ENCODE measurements around the gene TUBA1B. TPM values are rescaled to one million over a fixed set of nuclear protein-coding genes. Genes with fewer than 3 reads are reported as not detected.

The TUBA1B gene
- total RNA-seq, 2 experiments from 2014 or later, result 2,079 to 3,539 TPM

GRCh38 chr12:49086116-49086515, 45.1 kb downstream of the TUBA1B start:
- BruUV-seq (replicated peaks), result no TSS peak
- intact Hi-C loops (cut with micrococcal nuclease; ENCODE audit: unreplicated experiment), result no loop called here
- H3K9me3 ChIP-seq (ENCODE audit: low read length), result no peaks in the 10 kb centered on the region
- no peak overlapping the region for H3K4me3 ChIP-seq (ENCODE audit: low read depth, low read length, poor library complexity, severe bottlenecking)
- no peak for DNase-seq (ENCODE audit: low spot score)
- no peaks in the 10 kb centered on the region for H3K9me2 ChIP-seq (ENCODE audit: insufficient read depth, low read length)
- H2AFZ ChIP-seq (ENCODE audit: low read length), result no peak overlapping the region
- H3K27ac ChIP-seq (ENCODE audit: low read depth, low read length, poor library complexity, severe bottlenecking), result no peak overlapping the region
- no peaks in the 10 kb centered on the region for H3K79me2 ChIP-seq (ENCODE audit: insufficient read depth, low read depth, low read length)
- POLR2A ChIA-PET, result interaction anchor here (0.6 to 1.1 kb wide), 2 partner anchors 15 to 20 kb away, joined by 3 read pairs; no protein-coding TSS in a partner anchor
- TF ChIP-seq EZH2phosphoT487 (IDR thresholded peaks at IDR 0.05; ENCODE audit: borderline replicate concordance, low read depth, low read length), result no peak
- no peak for TF ChIP-seq CTCF (conservative IDR thresholded peaks at IDR 0.05; ENCODE audit: low read length)
- peaks cover 12% of the 10 kb centered on the region for H3K4me1 ChIP-seq (ENCODE audit: insufficient read depth, low read length, poor library complexity, severe bottlenecking)
- H3K4me2 ChIP-seq (ENCODE audit: low read length), result no peak overlapping the region
- CTCF ChIA-PET (ENCODE audit: unreplicated experiment), result no interaction called here
- H4K20me1 ChIP-seq (ENCODE audit: insufficient read depth, low read length), result no peaks in the 10 kb centered on the region
- H3K36me3 ChIP-seq (ENCODE audit: insufficient read depth, low read length), result no peaks in the 10 kb centered on the region

GRCh38 chr12:49084438-49084837, 46.8 kb downstream of the TUBA1B start:
- Histone ChIP-seq H3K36me3 (ENCODE audit: insufficient read depth, low read length) (no peaks in the 10 kb centered on the region), H3K27ac (ENCODE audit: low read depth, low read length, poor library complexity, severe bottlenecking) (no peak overlapping the region), H3K9me3 (ENCODE audit: low read length) (no peaks in the 10 kb centered on the region), H3K4me1 (ENCODE audit: insufficient read depth, low read length, poor library complexity, severe bottlenecking) (peaks cover 9% of the 10 kb centered on the region), H3K4me3 (ENCODE audit: low read depth, low read length, poor library complexity, severe bottlenecking) (no peak overlapping the region), H3K79me2 (ENCODE audit: insufficient read depth, low read depth, low read length) (no peaks in the 10 kb centered on the region), H3K9me2 (ENCODE audit: insufficient read depth, low read length) (no peaks in the 10 kb centered on the region), H3K4me2 (ENCODE audit: low read length) (no peak overlapping the region), H4K20me1 (ENCODE audit: insufficient read depth, low read length) (no peaks in the 10 kb centered on the region), H2AFZ (ENCODE audit: low read length) (no peak overlapping the region)
- TF ChIP-seq EZH2phosphoT487 (IDR thresholded peaks at IDR 0.05; ENCODE audit: borderline replicate concordance, low read depth, low read length), result no peak
- no peak for TF ChIP-seq CTCF (conservative IDR thresholded peaks at IDR 0.05; ENCODE audit: low read length)
- no TSS peak for BruUV-seq (replicated peaks)
- ChIA-PET CTCF (ENCODE audit: unreplicated experiment) (no interaction called here), POLR2A (interaction anchor here (0.6 to 1.7 kb wide), 3 partner anchors 14 to 47 kb away, joined by 3 to 6 read pairs (median 4); partner anchors contain the start of gene RHEBL1)
- no peak for DNase-seq (ENCODE audit: low spot score)
- intact Hi-C loops (cut with micrococcal nuclease; ENCODE audit: unreplicated experiment), result no loop called here

GRCh38 chr12:49079793-49080192, 51.4 kb downstream of the TUBA1B start:
- H3K4me2 ChIP-seq (ENCODE audit: low read length), result no peak overlapping the region
- POLR2A ChIA-PET, result interaction anchor here (2.5 kb wide), 1 partner anchor 25 kb away, joined by 5 read pairs; no protein-coding TSS in a partner anchor

More at GRCh38 chr12:49079793-49080192, 51.4 kb downstream of the TUBA1B start:
- H2AFZ ChIP-seq (ENCODE audit: low read length), result no peak overlapping the region
- intact Hi-C loops (cut with micrococcal nuclease; ENCODE audit: unreplicated experiment), result no loop called here
- no peaks in the 10 kb centered on the region for H3K79me2 ChIP-seq (ENCODE audit: insufficient read depth, low read depth, low read length)
- TF ChIP-seq CTCF (conservative IDR thresholded peaks at IDR 0.05; ENCODE audit: low read length) (no peak), EZH2phosphoT487 (IDR thresholded peaks at IDR 0.05; ENCODE audit: borderline replicate concordance, low read depth, low read length) (no peak)
- H3K27ac ChIP-seq (ENCODE audit: low read depth, low read length, poor library complexity, severe bottlenecking), result no peak overlapping the region
- CTCF ChIA-PET (ENCODE audit: unreplicated experiment), result no interaction called here
- H3K36me3 ChIP-seq (ENCODE audit: insufficient read depth, low read length), result no peaks in the 10 kb centered on the region
- H3K4me1 ChIP-seq (ENCODE audit: insufficient read depth, low read length, poor library complexity, severe bottlenecking), result no peaks in the 10 kb centered on the region
- no peak overlapping the region for H3K4me3 ChIP-seq (ENCODE audit: low read depth, low read length, poor library complexity, severe bottlenecking)
- no peaks in the 10 kb centered on the region for H4K20me1 ChIP-seq (ENCODE audit: insufficient read depth, low read length)
- H3K9me3 ChIP-seq (ENCODE audit: low read length), result no peaks in the 10 kb centered on the region
- no TSS peak for BruUV-seq (replicated peaks)
- DNase-seq (ENCODE audit: low spot score), result no peak
- H3K9me2 ChIP-seq (ENCODE audit: insufficient read depth, low read length), result no peaks in the 10 kb centered on the region
